HG02571 (cell line): Measurements from ENCODE around the gene TMEM121.

Experiments
- ATAC-seq: cut with Tn5 transposase; IDR thresholded peaks from one replicate; pipeline ENCODE4 v1.9.1; 2021; ENCODE audit warnings: mild to moderate bottlenecking, moderate library complexity; ENCODE audit not compliant: unreplicated experiment

TMEM121 gene

DNA sequence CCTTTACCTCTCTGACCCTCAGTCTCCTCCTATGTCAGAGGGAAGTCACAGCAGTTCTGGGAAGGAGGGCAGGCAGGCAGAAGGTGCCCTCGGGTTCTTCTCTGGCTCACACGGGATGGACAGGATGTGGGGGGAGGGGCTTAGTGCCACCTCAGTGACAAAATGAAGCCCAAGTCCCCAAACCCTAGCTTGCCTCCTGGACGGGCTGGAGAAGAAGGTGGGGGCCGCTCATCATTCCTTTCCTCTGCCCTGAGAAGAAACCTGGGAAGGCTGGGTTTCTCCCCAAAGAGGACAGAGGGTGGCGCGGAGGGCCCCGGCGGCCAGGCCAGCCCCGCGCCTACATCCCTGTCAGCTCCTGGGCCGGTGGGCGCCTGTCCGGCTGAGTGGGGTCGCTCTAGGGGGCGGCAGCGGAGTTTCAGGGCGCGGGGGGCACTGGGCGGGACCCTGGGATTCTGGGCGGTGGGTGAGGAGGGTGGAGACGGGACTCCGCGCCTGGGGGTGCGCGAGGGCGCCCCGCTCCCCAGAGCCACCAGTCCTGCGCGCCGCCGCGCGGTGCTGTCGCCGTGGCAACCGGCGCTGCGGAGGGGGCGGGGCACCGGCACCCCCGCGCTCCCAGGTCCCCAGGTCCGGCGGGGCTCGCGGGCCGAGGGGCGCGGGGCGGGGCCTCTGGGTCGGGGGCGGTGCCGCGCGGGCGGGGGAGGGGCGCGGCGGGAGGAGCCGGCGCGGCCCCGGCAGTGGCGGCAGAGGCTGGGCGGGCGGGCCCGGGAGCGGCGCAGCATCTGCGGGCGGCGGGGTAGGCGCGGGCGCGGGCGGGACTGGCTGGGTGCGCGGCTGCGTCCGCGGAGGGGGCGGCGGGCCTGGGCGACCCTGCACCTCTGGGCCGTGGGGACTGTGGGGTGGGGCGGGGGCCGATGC lies at the start of gene TMEM121:
Gene TMEM121, plus strand, starts transcription at position 723 of the 915 bp plus-strand sequence. CDS start 2,252 bp downstream, outside the sequence.
- no peak for ATAC-seq

DNA sequence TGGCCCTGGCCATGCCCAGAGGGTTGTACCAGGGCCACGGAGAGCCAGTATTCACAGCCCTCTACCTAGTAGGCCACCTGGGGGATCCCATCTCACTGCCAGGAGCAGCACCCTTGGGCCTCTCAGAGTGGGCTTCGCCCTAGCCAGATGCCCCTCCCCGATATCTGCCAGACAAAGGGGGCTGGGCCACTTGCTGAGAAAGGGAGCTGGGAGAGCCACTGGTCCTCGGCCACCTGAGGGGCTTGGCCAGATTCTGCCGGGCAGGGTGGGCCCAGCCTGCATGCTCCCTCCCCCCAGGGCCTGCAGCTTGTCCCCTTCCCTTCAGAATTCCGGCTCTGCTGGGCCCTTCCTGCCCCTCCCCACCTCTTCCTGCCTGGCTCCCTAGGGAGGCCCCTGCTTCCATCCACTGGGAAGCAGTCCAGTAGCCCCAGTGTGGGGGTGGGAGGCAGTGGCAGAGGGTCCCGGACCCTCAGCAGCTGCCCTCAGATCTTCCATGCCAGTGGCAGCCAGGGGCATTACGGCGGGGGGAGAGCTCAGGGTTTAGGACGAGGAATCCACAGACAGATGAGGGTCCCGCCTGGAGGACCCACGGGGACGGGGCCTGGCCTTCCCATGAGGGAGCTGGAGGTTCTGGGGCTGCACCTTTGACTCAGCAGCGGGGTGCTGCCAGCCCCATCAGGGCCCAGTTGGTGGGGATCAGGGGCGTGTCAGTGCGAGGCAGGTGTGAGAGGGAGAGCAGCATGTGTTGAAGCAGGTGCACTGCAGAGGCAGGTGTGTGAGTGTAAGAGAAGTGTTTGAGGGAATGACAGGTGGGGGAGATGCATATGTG lies 49.3 kb upstream of the TMEM121 start:
- no peak for ATAC-seq

DNA sequence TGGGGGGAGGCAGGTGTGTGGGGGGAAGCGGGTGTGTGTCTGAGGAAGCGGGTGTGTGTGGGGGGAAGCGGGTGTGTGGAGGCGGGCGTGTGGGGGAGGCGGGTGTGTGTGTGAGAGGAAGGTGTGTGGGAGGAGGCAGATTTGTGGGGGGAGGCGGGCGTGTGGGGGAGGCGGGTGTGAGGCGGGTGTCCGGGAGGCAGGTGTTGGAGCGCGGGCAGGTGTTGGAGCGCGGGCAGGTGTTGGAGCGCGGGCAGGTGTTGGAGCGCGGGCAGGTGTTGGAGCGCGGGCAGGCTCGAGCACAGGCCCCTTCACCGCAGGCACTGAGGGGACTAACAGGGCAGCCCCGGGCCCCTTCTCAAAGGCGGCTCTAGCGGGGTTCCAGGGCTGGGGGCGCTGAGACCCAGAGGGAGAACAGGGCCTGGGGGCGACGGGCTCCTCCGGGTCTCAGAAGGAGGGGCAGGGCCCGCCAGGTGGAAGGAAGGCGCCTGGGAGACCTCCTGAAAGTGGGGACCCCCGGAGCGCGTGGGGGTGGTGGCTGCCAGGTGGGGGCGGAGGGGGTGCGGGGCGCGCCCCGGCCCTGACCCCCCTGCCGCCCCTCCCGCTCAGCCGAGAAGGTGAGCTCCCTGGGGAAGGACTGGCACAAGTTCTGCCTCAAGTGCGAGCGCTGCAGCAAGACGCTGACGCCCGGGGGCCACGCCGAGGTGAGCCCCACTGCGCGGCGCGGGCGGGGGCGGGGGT lies 48.6 kb upstream of the TMEM121 start:
- no peak for ATAC-seq

DNA sequence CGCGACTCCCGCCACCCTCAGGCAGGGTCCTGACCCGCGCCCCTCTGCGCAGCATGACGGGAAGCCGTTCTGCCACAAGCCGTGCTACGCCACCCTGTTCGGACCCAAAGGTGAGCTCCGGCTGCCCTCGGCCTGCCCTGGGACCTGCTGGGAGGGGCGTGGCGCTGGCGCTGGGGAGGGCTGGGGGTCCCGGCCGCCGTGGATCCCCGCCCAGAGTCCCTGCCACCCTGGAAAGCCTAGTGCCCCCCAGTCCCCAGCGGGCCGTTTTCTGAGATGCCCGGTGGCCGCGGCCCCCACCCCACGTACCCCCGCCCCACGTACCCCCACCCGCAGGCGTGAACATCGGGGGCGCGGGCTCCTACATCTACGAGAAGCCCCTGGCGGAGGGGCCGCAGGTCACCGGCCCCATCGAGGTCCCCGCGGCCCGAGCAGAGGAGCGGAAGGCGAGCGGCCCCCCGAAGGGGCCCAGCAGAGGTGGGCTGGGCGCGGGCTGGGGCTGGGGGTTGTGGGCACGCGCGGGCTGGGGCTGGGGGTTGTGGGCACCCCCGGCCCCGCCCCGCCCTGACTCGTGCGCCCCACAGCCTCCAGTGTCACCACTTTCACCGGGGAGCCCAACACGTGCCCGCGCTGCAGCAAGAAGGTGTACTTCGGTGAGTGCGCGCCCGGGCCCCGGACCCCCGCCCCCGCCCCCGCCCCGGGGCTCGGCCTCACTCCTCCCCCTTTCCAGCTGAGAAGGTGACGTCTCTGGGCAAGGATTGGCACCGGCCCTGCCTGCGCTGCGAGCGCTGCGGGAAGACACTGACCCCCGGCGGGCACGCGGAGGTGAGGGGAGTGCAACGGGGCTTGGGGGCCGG lies 47.8 kb upstream of the TMEM121 start:
- no peak for ATAC-seq

DNA sequence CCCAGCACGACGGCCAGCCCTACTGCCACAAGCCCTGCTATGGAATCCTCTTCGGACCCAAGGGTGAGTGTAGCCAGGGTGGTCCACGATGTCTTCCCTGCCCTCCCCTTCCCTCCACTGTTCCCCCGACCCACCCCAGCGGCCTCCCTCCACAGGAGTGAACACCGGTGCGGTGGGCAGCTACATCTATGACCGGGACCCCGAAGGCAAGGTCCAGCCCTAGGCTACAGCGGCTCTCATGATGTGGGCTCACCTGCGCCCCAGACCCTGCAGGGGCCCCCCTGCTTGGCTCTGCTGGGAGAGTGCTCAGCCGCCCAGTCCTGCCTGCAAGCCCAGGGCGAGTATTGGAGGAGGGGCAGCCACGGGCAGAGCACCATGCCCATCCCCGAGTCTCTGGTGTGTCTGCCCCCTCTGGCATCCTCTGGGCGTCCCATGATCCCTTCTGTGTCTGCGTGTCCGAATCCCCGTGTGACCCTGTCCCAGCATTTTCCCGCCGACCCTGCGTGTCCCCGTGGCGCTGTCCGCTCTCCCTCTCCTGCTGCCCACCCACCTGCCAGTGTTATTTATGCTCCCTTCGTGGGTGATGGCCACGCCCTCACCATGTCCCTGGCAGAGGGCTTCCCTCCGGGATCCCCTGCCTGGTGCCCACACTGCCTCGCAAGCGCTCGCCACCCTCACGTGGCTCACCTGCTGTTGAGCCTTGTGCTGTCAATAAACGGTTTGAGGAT lies 46.8 kb upstream of the TMEM121 start:
- no peak for ATAC-seq

DNA sequence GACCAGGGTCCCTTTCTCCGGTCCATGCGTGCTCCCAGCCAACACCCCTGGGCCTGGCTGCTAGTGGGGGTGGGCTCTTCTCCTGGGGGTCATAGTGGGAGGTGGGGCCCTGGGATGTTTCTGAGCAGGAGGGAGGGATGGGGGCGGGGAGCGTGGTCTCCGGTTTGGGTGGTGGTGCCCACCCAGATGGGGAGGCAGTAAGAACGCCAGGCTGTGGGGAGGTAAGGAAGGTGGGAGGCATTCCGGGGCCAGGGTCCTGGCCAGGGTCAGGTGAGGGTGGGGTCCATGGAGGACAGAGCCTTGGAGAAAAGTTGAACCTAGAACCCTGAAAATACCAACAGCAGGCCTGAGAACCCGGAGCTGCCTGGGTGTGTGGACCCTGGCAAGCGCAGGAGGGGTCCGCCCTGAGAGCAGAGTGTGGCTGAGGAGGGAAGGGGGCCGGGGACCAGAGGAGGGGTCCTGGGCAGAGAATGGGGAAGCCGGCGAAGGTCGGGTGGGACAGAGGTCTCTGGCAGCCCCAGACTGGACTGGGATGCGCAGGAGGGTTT lies 46.1 kb upstream of the TMEM121 start:
- no peak for ATAC-seq

DNA sequence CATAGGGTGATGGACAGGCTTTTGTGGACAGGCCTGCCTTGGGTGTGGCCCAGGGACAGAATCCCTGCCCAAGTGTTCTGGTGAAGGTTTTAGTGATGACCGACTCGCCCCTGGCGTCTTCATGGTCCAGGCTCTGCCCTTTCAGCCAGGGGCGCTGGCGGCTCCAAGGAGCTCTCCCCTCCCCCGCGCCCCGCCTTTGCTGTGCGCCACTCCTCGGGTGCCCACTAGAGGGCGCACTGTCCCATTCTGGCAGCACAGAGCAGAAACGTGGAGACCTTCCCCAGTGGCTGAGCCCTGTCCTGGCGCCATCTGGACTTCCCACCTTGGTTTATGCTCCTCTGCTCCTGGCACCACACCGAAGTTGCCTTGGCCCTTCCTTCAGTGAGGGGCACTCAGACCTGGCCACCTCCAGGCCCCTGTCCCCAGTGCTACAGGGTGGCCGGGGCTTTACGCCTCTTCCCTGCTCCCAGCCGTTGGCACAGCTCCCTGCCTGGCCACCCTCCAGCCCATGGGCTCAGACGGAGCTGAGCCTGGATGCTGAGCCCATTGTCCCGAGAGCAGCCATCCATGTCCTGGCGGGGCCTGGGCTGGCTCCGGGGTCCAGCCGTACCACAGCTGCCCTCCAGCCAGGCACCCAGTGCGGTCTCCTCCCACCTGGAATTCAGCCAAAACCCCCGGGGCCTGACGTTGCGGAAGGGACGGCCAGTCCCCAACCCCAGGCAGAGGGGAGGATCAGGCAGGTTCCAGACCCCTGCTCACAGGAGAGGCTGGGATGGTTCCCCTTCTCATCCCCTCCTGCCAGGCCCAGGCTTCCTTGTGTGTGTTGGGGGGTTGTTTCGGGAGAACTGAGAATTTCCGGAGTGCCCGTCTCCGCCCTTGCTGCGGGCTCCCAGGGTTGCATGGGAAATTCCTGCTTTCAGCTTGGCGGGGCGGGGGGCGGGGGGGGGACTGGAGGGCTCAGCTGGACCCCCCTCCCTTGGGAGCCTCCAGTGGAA lies 45.3 kb upstream of the TMEM121 start:
- peak; percentile 41 for ATAC-seq

DNA sequence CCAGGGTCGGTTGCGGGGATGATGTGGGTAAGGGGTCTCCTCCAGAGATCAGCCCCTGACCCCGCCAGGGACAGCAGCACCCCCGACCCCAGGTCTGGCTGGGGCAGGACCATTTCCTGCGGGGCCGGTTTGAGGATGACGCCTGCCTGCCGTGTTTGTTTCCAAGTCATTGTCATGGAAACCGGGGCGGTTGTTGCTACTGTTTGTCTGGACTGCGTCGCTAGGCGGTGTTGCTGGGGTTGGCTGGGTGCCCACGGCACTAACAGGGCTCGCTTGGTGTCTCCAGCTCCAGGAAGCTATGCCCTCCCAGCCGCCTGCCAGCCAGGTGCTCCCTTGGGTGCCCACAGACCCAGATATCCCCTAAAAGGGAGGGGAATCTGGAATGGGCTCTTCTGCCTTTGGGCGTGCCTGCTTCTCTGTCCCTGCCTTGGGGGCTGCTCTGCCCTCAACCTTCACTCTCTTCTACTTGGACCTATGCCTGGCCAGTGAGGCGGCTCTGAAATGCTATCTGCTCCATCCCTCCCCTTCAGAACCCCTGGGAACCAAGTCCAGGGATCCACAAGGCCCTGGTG lies 44.4 kb upstream of the TMEM121 start:
- ATAC-seq: peak; percentile 43

DNA sequence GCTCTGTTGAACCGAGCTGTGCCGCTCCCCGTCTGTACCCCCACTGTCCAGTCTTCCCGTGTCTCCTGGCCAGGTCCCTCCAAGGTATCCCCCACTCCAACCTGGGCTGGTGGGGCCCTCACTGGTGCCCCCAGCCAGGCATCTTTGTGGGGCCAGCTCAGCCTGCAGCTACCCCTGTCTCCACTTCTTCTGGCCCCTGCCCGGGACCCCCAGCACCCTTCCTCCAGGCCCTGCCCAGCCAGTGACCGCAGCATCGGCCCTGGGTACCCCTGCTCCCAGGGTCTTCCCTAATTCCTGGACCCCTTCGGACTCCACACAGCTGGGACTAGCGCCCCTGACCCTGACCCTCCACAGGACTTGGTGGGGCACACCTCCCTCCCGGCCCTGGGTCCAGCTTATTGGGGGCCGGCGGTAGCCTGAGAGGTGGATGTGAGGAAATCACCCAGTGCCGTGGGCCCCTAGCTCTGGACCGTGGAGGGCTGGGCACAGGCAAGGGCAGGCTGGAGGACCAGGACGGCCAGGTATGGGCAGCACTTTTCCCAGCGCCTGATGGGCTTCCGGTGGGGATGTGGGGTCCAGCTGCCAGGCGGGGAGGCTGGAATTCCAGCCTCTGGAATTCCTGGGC lies 43.8 kb upstream of the TMEM121 start:
- no peak for ATAC-seq

DNA sequence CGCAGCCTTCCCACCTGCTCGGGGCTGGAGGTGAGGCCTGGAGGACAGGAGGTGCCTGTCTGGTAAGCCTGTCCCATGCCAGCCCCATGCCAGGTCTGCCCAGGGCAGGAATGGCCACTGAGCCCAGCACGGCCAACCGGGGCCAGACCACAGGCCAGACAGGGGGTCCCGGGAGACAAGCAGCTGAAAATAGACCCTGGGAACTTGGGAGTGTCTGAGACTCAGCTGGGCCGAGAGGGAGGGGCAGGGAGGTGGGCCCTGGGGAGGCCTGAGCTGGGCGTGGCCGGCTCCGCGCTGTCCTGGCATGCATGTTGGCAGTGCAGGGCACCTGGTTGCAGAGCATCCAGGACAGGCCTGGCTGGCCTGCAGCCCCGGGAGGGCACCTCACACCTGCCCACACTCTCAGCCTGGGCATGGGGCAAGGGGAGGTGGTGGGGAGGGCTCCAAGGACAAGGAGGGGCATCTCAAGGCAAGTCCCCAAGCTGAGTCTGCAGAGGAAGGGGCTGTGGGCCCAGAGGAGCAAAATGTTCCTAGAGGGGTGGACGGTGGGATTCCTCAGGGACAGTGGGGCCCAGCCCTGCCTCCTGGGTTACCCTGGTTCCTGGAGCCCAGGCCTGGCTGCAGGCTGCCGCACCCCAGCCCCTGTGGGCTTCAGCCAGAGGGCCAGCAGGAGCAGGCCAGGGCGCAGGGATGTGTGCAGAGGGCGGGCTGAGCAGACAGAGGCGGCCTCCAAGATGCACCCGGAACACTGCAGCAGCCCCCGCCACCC lies 42.9 kb upstream of the TMEM121 start:
- ATAC-seq: no peak

DNA sequence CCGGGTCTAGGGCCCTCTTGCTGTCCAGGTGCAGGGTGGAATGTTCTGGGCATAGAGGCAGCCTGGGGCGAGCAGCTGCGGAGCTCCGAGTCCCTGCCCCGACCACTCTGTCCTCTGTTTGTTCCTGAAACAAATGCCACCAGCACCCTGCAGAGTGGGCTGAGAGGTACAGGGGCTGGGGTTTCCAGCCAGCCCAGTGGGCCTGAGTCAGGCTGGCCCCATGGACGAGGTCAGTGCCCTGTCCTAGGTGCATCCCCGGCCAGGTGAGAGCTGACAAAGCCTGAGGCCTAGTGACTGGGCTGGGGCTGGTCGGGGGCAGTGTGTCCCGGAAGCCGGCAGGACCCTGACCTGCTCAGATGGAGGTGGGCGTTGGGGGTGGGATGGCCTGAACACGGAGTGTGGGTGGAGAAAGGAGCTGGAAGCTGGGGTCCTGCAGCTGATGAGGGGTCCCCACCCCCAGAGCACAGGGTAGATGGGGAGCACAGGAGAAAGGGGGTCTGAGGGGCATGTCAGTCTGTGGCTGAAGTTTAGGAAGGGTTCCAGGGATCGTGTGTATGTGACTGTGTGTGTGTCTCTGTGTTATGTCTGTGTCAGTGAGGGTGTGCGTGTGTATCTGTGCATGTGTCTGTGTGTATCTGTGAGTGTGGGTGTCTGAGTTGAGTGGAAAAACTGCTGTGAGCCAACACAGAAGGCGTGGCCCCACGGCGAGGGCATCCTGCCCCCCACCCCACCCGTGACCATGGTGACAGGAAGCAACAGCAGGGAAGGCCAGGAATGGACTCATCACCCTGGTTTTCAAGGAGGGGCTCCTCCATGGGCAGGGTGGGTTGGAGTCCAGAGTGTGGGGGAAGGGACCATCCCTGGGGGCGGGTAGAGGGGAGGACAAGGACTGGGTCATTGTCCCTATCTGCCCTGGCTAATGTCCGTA lies 42.0 kb upstream of the TMEM121 start:
- no peak for ATAC-seq

DNA sequence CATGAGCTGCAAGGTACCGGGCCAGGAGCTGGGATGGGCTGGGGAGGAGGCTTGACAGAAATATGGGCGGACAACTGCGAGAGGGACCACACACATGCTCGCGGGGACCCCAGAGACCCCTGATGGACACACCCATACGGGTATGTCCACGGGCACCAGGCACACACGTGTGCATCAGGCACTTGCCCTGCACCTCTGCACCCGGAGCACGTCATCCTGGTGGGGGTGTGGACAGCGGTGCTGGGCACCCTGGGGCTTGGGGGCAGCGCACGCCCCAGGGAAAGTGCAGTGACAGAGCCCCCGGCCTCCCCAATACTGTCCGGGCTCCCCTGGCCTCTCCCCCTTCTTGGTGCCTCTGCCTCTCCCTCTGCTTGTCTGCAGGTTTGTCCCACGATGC lies 41.4 kb upstream of the TMEM121 start:
- ATAC-seq: no peak

DNA sequence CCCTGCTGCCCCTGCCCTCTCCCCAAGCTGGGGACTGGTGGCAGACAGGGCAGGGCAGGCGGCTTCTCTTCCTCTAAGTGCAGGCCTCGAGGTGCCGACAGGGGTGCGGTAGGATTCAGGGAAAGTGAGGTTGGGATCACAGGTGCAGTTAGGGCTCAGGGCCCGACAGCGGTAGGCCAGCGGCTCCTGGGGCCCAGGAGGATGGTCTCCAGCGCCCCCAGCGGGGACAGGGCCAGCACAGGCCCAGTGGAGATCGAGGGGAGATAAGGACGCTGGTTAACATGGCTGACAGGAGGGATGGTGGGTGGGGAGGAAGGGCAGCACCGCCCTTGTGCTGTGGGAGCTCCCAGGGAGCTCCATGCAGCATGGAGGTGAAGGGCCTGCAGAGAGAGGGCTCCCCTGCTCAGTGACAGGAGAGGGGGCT lies 40.6 kb upstream of the TMEM121 start:
- ATAC-seq: no peak

DNA sequence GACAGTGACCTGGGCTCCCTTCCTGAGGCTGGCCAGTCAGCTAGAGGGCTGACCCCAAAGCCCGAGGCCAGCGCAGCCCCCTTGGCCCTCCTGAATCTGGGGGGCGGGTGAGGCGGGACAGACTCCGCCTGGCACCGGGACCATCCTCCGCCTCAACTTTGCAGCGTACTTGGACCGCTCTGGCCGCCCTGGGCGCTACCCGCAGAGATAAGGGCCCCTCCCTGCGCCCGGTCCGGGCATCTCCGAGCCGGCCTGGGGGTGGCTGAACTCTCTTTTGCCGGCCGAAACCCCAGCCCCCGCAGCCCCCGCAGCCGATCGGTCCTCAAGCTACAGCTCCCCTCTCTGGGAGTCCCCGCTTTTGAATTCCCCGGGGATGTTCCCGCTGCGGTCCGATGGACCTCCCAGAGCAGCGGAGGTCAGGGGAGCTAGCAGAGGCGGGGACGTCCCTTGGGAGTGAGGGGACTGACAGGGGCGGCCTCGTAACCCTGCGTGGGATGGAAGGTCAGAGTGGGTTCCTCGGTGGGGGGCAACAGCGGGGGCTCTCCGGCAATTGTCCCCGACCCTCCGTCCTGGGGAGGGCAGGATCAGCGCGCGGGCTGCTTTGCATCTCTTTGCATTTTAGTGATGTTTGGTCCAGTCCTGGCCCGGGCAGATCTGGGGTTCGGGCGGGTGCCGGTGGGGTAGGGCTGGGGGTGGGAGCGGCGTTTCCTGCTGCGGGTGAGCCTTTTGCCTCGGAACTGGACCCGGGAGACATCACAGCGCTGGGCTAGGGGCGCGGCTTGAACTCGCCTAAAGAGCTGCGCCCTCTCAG lies 40.0 kb upstream of the TMEM121 start, which contains the start of gene CRIP1:
Gene CRIP1, plus strand, starts transcription at position 724 of the 811 bp plus-strand sequence. CDS start 374 bp downstream, outside the sequence.
- no peak for ATAC-seq
